ENCODE results near the gene PTPRM.
"Not testable (repeated sequence)": the region's sequence is repeated elsewhere in the genome, so short reads cannot be mapped to it uniquely, and the experiment has no call there.

The PTPRM gene

GRCh38 chr18:7729868-7730267 lies 162.8 kb downstream of the PTPRM start:
- DNase-seq = no peak

GRCh38 chr18:7730682-7731081 lies 163.6 kb downstream of the PTPRM start:
- no peak for DNase-seq

GRCh38 chr18:7733642-7734041 lies 166.5 kb downstream of the PTPRM start:
- no peak for DNase-seq

- DNase-seq = no peak
Observed at GRCh38 chr18:7735196-7735595, 168.1 kb downstream of the PTPRM start.

GRCh38 chr18:7735626-7736175 lies 168.6 kb downstream of the PTPRM start:
- no peak for DNase-seq

- not testable (repeated sequence) for DNase-seq
Observed at GRCh38 chr18:7736526-7736925, 169.4 kb downstream of the PTPRM start.

- DNase-seq = no peak
Observed at GRCh38 chr18:7737550-7737949, 170.4 kb downstream of the PTPRM start.

- DNase-seq = no peak
Observed at GRCh38 chr18:7740821-7741220, 173.7 kb downstream of the PTPRM start.

- DNase-seq = no peak
Observed at GRCh38 chr18:7741640-7742039, 174.5 kb downstream of the PTPRM start.

- no peak for DNase-seq
Observed at GRCh38 chr18:7742224-7742623, 175.1 kb downstream of the PTPRM start.

GRCh38 chr18:7743256-7743655 lies 176.1 kb downstream of the PTPRM start:
- no peak for DNase-seq

GRCh38 chr18:7746106-7746505 lies 179.0 kb downstream of the PTPRM start:
- no peak for DNase-seq

- no peak for DNase-seq
Observed at GRCh38 chr18:7748251-7749007, 181.3 kb downstream of the PTPRM start.

GRCh38 chr18:7749008-7749405 lies 181.9 kb downstream of the PTPRM start:
- no peak for DNase-seq

- no peak for DNase-seq
Observed at GRCh38 chr18:7749510-7749981, 182.4 kb downstream of the PTPRM start.

GRCh38 chr18:7750095-7750663 lies 183.1 kb downstream of the PTPRM start:
- no peak for DNase-seq

- no peak for DNase-seq
Observed at GRCh38 chr18:7750966-7751365, 183.8 kb downstream of the PTPRM start.

GRCh38 chr18:7754258-7754657 lies 187.1 kb downstream of the PTPRM start:
- no peak for DNase-seq

- DNase-seq = no peak
Observed at GRCh38 chr18:7754725-7755181, 187.6 kb downstream of the PTPRM start.

GRCh38 chr18:7755753-7756475 lies 188.8 kb downstream of the PTPRM start:
- no peak for DNase-seq

GRCh38 chr18:7757175-7757574 lies 190.1 kb downstream of the PTPRM start:
- no peak for DNase-seq

- no peak for DNase-seq
Observed at GRCh38 chr18:7758764-7759163, 191.6 kb downstream of the PTPRM start.

Data from activated naive CD4-positive, alpha-beta T cell treated with anti-CD3 and anti-CD28 coated beads, Interleukin-2, amount 50 U/mL, for 16 hours (primary cell).